Measurements from ENCODE around the gene LDLRAD4. TPM values are rescaled to one million over a fixed set of nuclear protein-coding genes. Genes with fewer than 3 reads are reported as not detected.

Gene LDLRAD4
- total RNA-seq, 4 donors from 2014 or later, result 2.7 to 22.5 (median 10.8) TPM

- 82 to 91% methylated on average over 3 of the region's 3 CpGs for WGBS, 2 donors
- TF ChIP-seq POLR2A (IDR thresholded peaks at IDR 0.05), result no peak
- TF ChIP-seq, protein P1, sequence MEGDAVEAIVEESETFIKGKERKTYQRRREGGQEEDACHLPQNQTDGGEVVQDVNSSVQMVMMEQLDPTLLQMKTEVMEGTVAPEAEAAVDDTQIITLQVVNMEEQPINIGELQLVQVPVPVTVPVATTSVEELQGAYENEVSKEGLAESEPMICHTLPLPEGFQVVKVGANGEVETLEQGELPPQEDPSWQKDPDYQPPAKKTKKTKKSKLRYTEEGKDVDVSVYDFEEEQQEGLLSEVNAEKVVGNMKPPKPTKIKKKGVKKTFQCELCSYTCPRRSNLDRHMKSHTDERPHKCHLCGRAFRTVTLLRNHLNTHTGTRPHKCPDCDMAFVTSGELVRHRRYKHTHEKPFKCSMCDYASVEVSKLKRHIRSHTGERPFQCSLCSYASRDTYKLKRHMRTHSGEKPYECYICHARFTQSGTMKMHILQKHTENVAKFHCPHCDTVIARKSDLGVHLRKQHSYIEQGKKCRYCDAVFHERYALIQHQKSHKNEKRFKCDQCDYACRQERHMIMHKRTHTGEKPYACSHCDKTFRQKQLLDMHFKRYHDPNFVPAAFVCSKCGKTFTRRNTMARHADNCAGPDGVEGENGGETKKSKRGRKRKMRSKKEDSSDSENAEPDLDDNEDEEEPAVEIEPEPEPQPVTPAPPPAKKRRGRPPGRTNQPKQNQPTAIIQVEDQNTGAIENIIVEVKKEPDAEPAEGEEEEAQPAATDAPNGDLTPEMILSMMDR (IDR thresholded peaks at IDR 0.05), result no peak
- no peak for DNase-seq (ENCODE audit: low spot score in 2 of 2)
- intact Hi-C loops (cut with DNase I; ENCODE audit: low total_unique reads), result no loop called here
- no peak overlapping the region for H3K4me3 ChIP-seq (ENCODE audit: low read depth, poor library complexity, severe bottlenecking)
Measured at GRCh38 chr18:13428319-13428718, 209.8 kb downstream of the LDLRAD4 start.

GRCh38 chr18:13429016-13429415, 210.5 kb downstream of the LDLRAD4 start:
- 86 to 87% methylated on average over 5 of the region's 5 CpGs for WGBS, 2 donors
- peak in 1 of 2 donors; percentile 77 for DNase-seq (ENCODE audit: low spot score in 2 of 2)
- intact Hi-C loops (cut with DNase I; ENCODE audit: low total_unique reads), result no loop called here
- H3K4me3 ChIP-seq (ENCODE audit: low read depth, poor library complexity, severe bottlenecking), result no peak overlapping the region
- TF ChIP-seq, protein P1 (IDR thresholded peaks at IDR 0.05), result no peak
- TF ChIP-seq POLR2A (IDR thresholded peaks at IDR 0.05), result no peak

DNA sequence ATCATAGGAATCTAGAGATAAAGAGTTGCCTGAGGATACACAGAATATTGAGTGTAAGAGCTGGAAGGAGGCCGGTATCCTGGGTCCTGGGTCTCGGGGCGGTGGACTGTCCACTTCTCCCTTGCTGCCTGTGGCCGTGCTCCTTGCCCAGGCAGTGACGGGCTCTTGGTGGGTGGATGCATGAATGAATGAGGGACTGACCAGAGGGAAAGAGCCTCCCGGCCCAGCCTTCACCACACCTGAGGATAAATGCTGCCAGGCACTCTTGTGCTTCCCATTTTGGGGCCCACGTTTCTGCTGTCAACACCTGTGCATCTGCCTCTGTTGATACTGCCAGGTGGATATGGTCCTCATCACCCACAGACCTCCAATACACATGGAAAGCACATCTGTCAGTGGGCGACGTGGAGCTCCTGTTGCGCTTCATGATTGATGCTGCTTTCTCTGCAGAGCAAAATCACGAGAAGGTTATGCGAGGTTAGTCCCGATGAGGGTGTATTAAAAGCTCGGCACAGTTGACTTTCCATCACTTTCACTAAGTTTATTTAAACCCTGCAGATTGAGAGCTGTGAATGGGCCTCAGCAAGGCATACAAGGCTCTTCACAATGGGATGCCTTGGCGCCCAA, 211.4 kb downstream of the LDLRAD4 start:
- intact Hi-C loops (cut with DNase I; ENCODE audit: low total_unique reads), result no loop called here
- 80 to 92% methylated on average over 15 of the region's 15 CpGs for WGBS, 2 donors
- no peak overlapping the region for H3K4me3 ChIP-seq (ENCODE audit: low read depth, poor library complexity, severe bottlenecking)
- DNase-seq (ENCODE audit: low spot score in 2 of 2), result peak in 1 of 2 donors; percentile 78
- TF ChIP-seq, protein P1 (IDR thresholded peaks at IDR 0.05), result no peak
- no peak for TF ChIP-seq POLR2A (IDR thresholded peaks at IDR 0.05)

DNA sequence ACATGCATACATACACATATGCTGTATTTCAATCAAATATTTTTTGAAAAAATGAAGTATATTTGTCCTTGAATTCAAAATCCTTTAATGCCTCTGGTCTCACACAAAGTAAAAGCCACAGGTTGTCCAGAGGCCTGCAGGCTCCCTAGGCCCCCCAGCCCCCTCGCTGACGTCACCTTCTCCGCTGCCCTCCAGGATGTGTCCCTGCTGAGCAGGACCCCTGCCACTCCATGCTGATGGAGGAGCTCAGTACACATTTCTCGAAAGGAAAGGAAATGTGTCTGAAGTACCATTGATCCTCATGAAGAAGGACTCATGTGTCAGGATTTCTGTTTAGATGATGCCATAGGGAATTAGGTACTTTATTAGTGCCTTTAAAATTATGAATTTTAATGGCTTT, 212.1 kb downstream of the LDLRAD4 start:
- H3K4me3 ChIP-seq (ENCODE audit: low read depth, poor library complexity, severe bottlenecking), result no peak overlapping the region
- TF ChIP-seq, protein P1 (IDR thresholded peaks at IDR 0.05), result no peak
- no peak for TF ChIP-seq POLR2A (IDR thresholded peaks at IDR 0.05)
- peak in 1 of 2 donors; percentile 48 for DNase-seq (ENCODE audit: low spot score in 2 of 2)
- WGBS, 2 donors, result 93 to 95% methylated on average over 4 of the region's 4 CpGs
- intact Hi-C loops (cut with DNase I; ENCODE audit: low total_unique reads), result no loop called here

DNA sequence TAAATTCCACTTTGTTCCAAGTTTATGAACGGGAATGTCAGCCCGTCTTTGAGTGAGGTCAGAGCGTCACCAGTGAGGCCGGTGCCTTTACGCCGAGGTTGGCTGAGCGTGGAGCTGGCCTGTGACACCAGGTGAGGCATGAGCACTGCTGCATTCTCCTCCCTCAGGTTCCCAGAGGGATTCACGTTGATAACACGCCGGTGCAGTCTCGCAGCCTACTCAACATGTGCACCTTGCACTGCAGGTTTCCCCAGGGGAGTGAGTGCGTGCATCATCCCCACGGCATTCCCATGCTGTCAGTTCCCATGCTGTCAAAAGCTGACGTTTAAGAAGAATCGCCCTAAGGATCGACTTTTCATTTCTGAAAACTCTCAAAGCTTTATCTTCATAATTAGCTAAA, 213.3 kb downstream of the LDLRAD4 start:
- TF ChIP-seq POLR2A (IDR thresholded peaks at IDR 0.05), result no peak
- TF ChIP-seq, protein P1 (IDR thresholded peaks at IDR 0.05), result no peak
- peak in 1 of 2 donors; percentile 70 for DNase-seq (ENCODE audit: low spot score in 2 of 2)
- H3K4me3 ChIP-seq (ENCODE audit: low read depth, poor library complexity, severe bottlenecking), result no peak overlapping the region
- intact Hi-C loops (cut with DNase I; ENCODE audit: low total_unique reads), result no loop called here
- WGBS, 2 donors, result 73 to 84% methylated on average over 16 of the region's 16 CpGs

- DNase-seq (ENCODE audit: low spot score in 2 of 2), result no peak
- 73 to 81% methylated on average over 3 of the region's 3 CpGs for WGBS, 2 donors
Measured at GRCh38 chr18:13433125-13433524, 214.6 kb downstream of the LDLRAD4 start.

More at GRCh38 chr18:13433125-13433524, 214.6 kb downstream of the LDLRAD4 start:
- TF ChIP-seq, protein P1 (IDR thresholded peaks at IDR 0.05), result no peak
- no peak for TF ChIP-seq POLR2A (IDR thresholded peaks at IDR 0.05)
- intact Hi-C loops (cut with DNase I; ENCODE audit: low total_unique reads), result no loop called here
- no peak overlapping the region for H3K4me3 ChIP-seq (ENCODE audit: low read depth, poor library complexity, severe bottlenecking)

Data from lower leg skin (tissue), 4 donors.